ENCODE measurements around the gene ZNF43. TPM values are rescaled to one million over a fixed set of nuclear protein-coding genes. Genes with fewer than 3 reads are reported as not detected.

Gene ZNF43
- total and polyA plus RNA-seq, 2 of the 13 experiments (the other 11 are each of a cell fraction or from before 2014, with no cell fraction given): 2.9 to 8.5 TPM

DNA sequence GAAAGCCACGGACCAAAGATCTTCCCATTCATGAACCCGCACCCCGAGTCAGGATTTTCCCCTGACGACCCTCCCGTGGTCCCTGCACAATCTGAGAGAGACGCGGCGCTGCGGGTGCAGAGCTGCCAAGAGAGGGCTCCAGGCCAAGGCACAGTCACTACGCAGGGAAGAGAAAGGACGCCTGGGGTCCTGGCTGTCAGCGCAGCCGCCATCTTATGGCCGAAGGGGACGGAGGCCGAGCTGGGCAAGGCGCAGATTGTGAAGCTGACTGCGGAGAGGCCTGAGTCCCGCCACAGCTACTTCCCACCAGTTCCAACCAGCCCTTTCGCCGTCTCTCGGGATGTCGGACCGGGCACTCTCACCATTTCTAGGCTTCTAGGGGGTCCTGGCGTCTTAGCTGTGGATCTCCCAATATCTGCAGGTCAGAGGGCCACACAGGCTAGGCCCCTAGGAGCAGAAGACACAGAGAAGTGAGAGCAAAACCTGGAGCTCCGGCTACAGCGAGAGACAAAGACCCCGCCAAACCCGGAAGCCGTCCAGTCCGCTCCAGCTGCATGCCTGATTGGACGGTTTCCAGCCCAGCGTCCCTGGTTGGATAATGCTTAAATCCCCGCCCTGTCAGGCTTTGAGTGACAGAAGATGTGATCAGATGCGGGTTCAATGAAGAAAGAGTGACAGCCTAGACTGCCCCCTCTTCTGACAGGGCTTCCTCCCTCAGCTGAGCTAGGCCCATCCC lies 68.7 kb downstream of the ZNF43 start, which contains the start of gene ZNF100 (continued):
- TF ChIP-seq, protein P1, sequence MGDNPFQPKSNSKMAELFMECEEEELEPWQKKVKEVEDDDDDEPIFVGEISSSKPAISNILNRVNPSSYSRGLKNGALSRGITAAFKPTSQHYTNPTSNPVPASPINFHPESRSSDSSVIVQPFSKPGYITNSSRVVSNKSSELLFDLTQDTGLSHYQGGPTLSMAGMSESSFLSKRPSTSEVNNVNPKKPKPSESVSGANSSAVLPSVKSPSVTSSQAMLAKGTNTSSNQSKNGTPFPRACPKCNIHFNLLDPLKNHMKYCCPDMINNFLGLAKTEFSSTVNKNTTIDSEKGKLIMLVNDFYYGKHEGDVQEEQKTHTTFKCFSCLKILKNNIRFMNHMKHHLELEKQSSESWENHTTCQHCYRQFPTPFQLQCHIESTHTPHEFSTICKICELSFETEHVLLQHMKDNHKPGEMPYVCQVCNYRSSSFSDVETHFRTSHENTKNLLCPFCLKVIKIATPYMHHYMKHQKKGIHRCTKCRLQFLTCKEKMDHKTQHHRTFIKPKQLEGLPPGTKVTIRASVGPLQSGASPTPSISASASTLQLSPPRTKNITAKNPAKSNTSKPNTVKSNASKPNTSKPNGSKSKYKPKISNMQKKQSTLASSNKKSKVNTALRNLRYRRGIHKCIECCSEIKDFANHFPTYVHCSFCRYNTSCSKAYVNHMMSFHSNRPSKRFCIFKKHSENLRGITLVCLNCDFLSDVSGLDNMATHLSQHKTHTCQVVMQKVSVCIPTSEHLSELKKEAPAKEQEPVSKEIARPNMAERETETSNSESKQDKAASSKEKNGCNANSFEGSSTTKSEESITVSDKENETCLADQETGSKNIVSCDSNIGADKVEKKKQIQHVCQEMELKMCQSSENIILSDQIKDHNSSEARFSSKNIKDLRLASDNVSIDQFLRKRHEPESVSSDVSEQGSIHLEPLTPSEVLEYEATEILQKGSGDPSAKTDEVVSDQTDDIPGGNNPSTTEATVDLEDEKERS (CRISPR knock-in tag; IDR thresholded peaks at IDR 0.05): peak; percentile 59; the same call in 1 of the 2 replicates
- TF ChIP-seq YEATS2 (CRISPR knock-in tag; IDR thresholded peaks at IDR 0.05; ENCODE audit: borderline replicate concordance) (no peak; the same call in 1 of the 2 replicates), POLR2AphosphoS5 (IDR thresholded peaks at IDR 0.05; ENCODE audit: low read depth, low read length) (peak; percentile 86), AGO2 (optimal IDR thresholded peaks at IDR 0.05; ENCODE audit: low read depth, low read length) (peak; percentile 44), IRX3 (CRISPR knock-in tag; IDR thresholded peaks at IDR 0.05; ENCODE audit: borderline replicate concordance, low read depth) (no peak), ZNF232 (CRISPR knock-in tag; IDR thresholded peaks at IDR 0.05; ENCODE audit: borderline replicate concordance) (no peak), HDAC6 (IDR thresholded peaks at IDR 0.05; ENCODE audit: low read depth, low read length) (no peak), SNAPC2 (CRISPR knock-in tag; IDR thresholded peaks at IDR 0.05) (no peak), SRY (CRISPR knock-in tag; IDR thresholded peaks at IDR 0.05) (no peak), SMARCE1 (IDR thresholded peaks at IDR 0.05; ENCODE audit: borderline replicate concordance) (no peak), ZKSCAN8 (CRISPR knock-in tag; IDR thresholded peaks at IDR 0.05; ENCODE audit: borderline replicate concordance) (no peak), MYC (CRISPR knock-in tag; IDR thresholded peaks at IDR 0.05; ENCODE audit: borderline replicate concordance) (no peak), FOSL1 (CRISPR knock-in tag; IDR thresholded peaks at IDR 0.05; ENCODE audit: borderline replicate concordance) (no peak), PCBP2 (optimal IDR thresholded peaks at IDR 0.05; ENCODE audit: low read depth, low read length, poor library complexity, severe bottlenecking) (no peak), BORCS8-MEF2B (CRISPR knock-in tag; IDR thresholded peaks at IDR 0.05) (no peak), ISL2 (CRISPR knock-in tag; IDR thresholded peaks at IDR 0.05) (no peak), TEAD3 (CRISPR knock-in tag; optimal IDR thresholded peaks at IDR 0.05; ENCODE audit: borderline replicate concordance) (no peak), ZNF446 (CRISPR knock-in tag; IDR thresholded peaks at IDR 0.05) (no peak), MLLT10 (CRISPR knock-in tag; IDR thresholded peaks at IDR 0.05) (no peak), SUZ12 (IDR thresholded peaks at IDR 0.05; ENCODE audit: low read depth, low read length) (no peak), ZBTB3 (CRISPR knock-in tag; IDR thresholded peaks at IDR 0.05; ENCODE audit: borderline replicate concordance, low read depth) (no peak), THAP11 (CRISPR knock-in tag; IDR thresholded peaks at IDR 0.05) (no peak), MTA1 (CRISPR knock-in tag; IDR thresholded peaks at IDR 0.05; ENCODE audit: borderline replicate concordance) (no peak)
- TF ChIP-seq, protein P2, sequence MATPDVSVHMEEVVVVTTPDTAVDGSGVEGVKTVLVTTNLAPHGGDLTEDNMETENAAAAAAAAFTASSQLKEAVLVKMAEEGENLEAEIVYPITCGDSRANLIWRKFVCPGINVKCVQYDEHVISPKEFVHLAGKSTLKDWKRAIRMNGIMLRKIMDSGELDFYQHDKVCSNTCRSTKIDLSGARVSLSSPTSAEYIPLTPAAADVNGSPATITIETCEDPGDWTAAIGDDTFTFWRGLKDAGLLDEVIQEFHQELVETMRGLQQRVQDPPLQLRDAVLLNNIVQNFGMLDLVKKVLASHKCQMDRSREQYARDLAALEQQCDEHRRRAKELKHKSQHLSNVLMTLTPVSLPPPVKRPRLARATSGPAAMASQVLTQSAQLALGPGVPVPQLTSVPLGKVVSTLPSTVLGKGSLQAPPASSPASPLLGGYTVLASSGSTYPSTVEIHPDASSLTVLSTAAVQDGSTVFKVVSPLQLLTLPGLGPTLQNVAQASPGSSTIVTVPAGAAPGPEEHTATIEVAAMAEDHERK (CRISPR knock-in tag; IDR thresholded peaks at IDR 0.05; ENCODE audit: low read depth): no peak
- TF ChIP-seq, protein P3, sequence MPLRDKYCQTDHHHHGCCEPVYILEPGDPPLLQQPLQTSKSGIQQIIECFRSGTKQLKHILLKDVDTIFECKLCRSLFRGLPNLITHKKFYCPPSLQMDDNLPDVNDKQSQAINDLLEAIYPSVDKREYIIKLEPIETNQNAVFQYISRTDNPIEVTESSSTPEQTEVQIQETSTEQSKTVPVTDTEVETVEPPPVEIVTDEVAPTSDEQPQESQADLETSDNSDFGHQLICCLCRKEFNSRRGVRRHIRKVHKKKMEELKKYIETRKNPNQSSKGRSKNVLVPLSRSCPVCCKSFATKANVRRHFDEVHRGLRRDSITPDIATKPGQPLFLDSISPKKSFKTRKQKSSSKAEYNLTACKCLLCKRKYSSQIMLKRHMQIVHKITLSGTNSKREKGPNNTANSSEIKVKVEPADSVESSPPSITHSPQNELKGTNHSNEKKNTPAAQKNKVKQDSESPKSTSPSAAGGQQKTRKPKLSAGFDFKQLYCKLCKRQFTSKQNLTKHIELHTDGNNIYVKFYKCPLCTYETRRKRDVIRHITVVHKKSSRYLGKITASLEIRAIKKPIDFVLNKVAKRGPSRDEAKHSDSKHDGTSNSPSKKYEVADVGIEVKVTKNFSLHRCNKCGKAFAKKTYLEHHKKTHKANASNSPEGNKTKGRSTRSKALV (CRISPR knock-in tag; IDR thresholded peaks at IDR 0.05): no peak
